Retinal pigment epithelial cell (primary cell): Measurements from ENCODE around the gene BMP8B.

ENCODE experiments used
- DNase-seq: peaks from one replicate; pipeline ENCODE4 v3.0.0-alpha.2; 2010; ENCODE audit warnings: low read depth
- H3K4me3 ChIP-seq: 2 replicates; pipeline ENCODE4 v1.5.1; 2011; ENCODE audit warnings: mild to moderate bottlenecking, low read length, control low read depth, moderate library complexity
- TF ChIP-seq, protein P1 (sequence below): conservative IDR thresholded peaks from 2 replicates; pipeline ENCODE4 v1.5.1; 2011; ENCODE audit warnings: low read depth, low read length, control low read depth, inconsistent platforms

Gene BMP8B

DNA sequence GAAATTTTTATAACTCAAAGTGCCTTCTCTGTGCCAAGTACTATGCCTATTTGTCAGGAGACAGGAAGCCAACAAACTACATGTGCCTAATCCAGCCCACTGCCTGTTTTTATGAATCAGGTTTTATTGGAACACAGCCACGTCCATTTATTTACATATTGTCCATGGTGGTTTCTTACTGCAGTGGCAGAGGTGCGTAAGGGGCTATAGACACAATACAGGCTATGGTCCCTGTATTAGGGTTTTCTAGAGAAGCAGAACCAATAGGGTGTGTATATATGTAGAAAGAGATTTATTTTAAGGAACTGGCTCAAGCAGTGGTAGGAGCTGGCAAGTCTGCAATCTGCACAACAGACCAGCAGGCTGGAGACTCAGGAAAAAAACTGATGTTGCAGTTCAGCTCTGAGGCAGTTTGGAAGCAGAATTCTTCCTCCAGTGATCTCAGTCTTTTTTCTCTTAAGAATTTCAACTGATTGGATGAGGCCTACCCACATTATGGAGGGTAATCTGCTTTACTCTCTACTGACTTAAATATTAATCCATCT lies 34.6 kb downstream of the BMP8B start:
- TF ChIP-seq, protein P1, sequence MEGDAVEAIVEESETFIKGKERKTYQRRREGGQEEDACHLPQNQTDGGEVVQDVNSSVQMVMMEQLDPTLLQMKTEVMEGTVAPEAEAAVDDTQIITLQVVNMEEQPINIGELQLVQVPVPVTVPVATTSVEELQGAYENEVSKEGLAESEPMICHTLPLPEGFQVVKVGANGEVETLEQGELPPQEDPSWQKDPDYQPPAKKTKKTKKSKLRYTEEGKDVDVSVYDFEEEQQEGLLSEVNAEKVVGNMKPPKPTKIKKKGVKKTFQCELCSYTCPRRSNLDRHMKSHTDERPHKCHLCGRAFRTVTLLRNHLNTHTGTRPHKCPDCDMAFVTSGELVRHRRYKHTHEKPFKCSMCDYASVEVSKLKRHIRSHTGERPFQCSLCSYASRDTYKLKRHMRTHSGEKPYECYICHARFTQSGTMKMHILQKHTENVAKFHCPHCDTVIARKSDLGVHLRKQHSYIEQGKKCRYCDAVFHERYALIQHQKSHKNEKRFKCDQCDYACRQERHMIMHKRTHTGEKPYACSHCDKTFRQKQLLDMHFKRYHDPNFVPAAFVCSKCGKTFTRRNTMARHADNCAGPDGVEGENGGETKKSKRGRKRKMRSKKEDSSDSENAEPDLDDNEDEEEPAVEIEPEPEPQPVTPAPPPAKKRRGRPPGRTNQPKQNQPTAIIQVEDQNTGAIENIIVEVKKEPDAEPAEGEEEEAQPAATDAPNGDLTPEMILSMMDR = no peak
- no peak for DNase-seq
- no peak overlapping the region for H3K4me3 ChIP-seq

- DNase-seq = no peak
- TF ChIP-seq, protein P1 = no peak
- no peak overlapping the region for H3K4me3 ChIP-seq
Observed at GRCh38 chr1:39753132-39754025, 35.3 kb downstream of the BMP8B start.

- TF ChIP-seq, protein P1 = no peak
- DNase-seq = no peak
- no peak overlapping the region for H3K4me3 ChIP-seq
Observed at GRCh38 chr1:39752703-39753102, 36.0 kb downstream of the BMP8B start.

GRCh38 chr1:39751595-39751994 lies 37.1 kb downstream of the BMP8B start:
- TF ChIP-seq, protein P1 = no peak
- no peak overlapping the region for H3K4me3 ChIP-seq
- DNase-seq = no peak

- DNase-seq = no peak
- TF ChIP-seq, protein P1 = no peak
- no peak overlapping the region for H3K4me3 ChIP-seq
Observed at GRCh38 chr1:39745016-39745670, 43.5 kb downstream of the BMP8B start.

- peak; percentile 54 for DNase-seq
- TF ChIP-seq, protein P1 = no peak
- H3K4me3 ChIP-seq = peak within 1 kb of the TSS; percentile 95
Observed at GRCh38 chr1:39738622-39739366, 49.9 kb downstream of the BMP8B start, which contains the start of gene PPIE. PPIE (plus strand) TSS chr1:39738882; CDS start chr1:39738901, 19 bp downstream.
